Motor neuron (in vitro differentiated cells): ENCODE data around the gene SAT2. TPM values are rescaled to one million over a fixed set of nuclear protein-coding genes. Genes with fewer than 3 reads are reported as not detected.

Experiments
- total RNA-seq, 8 experiments: library from RNA; unstranded; fragments of 300-600 nt; gene quantifications; 2 replicates each; pipeline versions ENCODE4 v1.2.3 to v1.2.4, GENCODE V29; 2022

SAT2 gene
- total RNA-seq, 8 experiments from 2014 or later, result 66.9 to 115 (median 84.4) TPM

Other genes starting within 250 kb of the SAT2 start
- gene TNK1, start 246.7 kb downstream of the SAT2 start, total RNA-seq, result 1 to 10 TPM; 1.3 to 8.6 (median 2.4) TPM
- gene PLSCR3, start 233.3 kb downstream of the SAT2 start, total RNA-seq, result 10 to 100 TPM in 4 of 8 experiments, 1 to 10 TPM in 4; 3.8 to 24.8 (median 12.4) TPM
- gene TMEM256, start 223.7 kb downstream of the SAT2 start, total RNA-seq, result 100 to 1,000 TPM in 7 of 8 experiments, 10 to 100 TPM in 1; 50.7 to 141 (median 111) TPM
- 10 to 100 TPM in 7 of 8 experiments, 1 to 10 TPM in 1; 3.7 to 27.8 (median 18.1) TPM for gene NLGN2, start 220.0 kb downstream of the SAT2 start, total RNA-seq
- under 1 TPM in 1 of 8 experiments, not detected in 7; 1.00 TPM for gene SPEM1, start 207.5 kb downstream of the SAT2 start, total RNA-seq
- under 1 TPM in 3 of 8 experiments, not detected in 5; 0.24 to 0.43 (median 0.40) TPM for gene SPEM2, start 202.2 kb downstream of the SAT2 start, total RNA-seq
- 1 to 10 TPM in 1 of 8 experiments, under 1 TPM in 5, not detected in 2; 0.13 to 1.0 (median 0.32) TPM for gene SPEM3, start 199.0 kb downstream of the SAT2 start, total RNA-seq
- gene TMEM102, start 192.4 kb downstream of the SAT2 start, total RNA-seq, result 1 to 10 TPM in 6 of 8 experiments, under 1 TPM in 2; 0.33 to 5.4 (median 1.7) TPM
- gene FGF11, start 188.3 kb downstream of the SAT2 start, total RNA-seq, result 10 to 100 TPM in 4 of 8 experiments, 1 to 10 TPM in 2, under 1 TPM in 2; 0.61 to 17.4 (median 7.1) TPM
- gene CHRNB1, start 182.8 kb downstream of the SAT2 start, total RNA-seq, result 10 to 100 TPM in 1 of 8 experiments, 1 to 10 TPM in 7; 2.2 to 13.0 (median 8.0) TPM
- gene ZBTB4, start 148.2 kb downstream of the SAT2 start, total RNA-seq, result 10 to 100 TPM in 7 of 8 experiments, 1 to 10 TPM in 1; 9.8 to 36.2 (median 13.4) TPM
- 1 to 10 TPM in 4 of 8 experiments, under 1 TPM in 4; 0.49 to 1.9 (median 0.86) TPM for gene SLC35G6, start 146.4 kb downstream of the SAT2 start, total RNA-seq
- 100 to 1,000 TPM in 2 of 8 experiments, 10 to 100 TPM in 6; 26.0 to 137 (median 43.8) TPM for gene POLR2A, start 143.5 kb downstream of the SAT2 start, total RNA-seq
- gene TNFSF12, start 78.8 kb downstream of the SAT2 start, total RNA-seq, result 1 to 10 TPM in 3 of 8 experiments, under 1 TPM in 4, not detected in 1; 0.22 to 2.9 (median 0.93) TPM
- gene TNFSF13, start 69.1 kb downstream of the SAT2 start, total RNA-seq, result 1 to 10 TPM; 1.2 to 8.1 (median 2.0) TPM
- gene SENP3, start 65.9 kb downstream of the SAT2 start, total RNA-seq, result 10 to 100 TPM; 37.9 to 75.0 (median 50.2) TPM
- gene CD68, start 48.2 kb downstream of the SAT2 start, total RNA-seq, result 10 to 100 TPM in 1 of 8 experiments, 1 to 10 TPM in 4, under 1 TPM in 3; 0.58 to 15.7 (median 2.5) TPM
- 100 to 1,000 TPM in 1 of 8 experiments, 10 to 100 TPM in 7; 36.6 to 109 (median 71.4) TPM for gene MPDU1, start 44.0 kb downstream of the SAT2 start, total RNA-seq
- 1 to 10 TPM; 1.4 to 3.9 (median 2.2) TPM for gene SOX15, start 37.7 kb downstream of the SAT2 start, total RNA-seq
- 10 to 100 TPM; 33.0 to 53.4 (median 46.1) TPM for gene FXR2, start 12.9 kb downstream of the SAT2 start, total RNA-seq
- 10 to 100 TPM in 1 of 8 experiments, 1 to 10 TPM in 4, under 1 TPM in 2, not detected in 1; 0.54 to 26.2 (median 1.7) TPM for gene SHBG, start 2.3 kb upstream of the SAT2 start, total RNA-seq
- gene ATP1B2, start 23.1 kb upstream of the SAT2 start, total RNA-seq, result 10 to 100 TPM in 3 of 8 experiments, 1 to 10 TPM in 4, under 1 TPM in 1; 0.31 to 43.9 (median 8.4) TPM
- gene TP53, start 59.7 kb upstream of the SAT2 start, total RNA-seq, result 100 to 1,000 TPM in 2 of 8 experiments, 10 to 100 TPM in 6; 11.6 to 136 (median 25.7) TPM
- 10 to 100 TPM in 7 of 8 experiments, 1 to 10 TPM in 1; 6.9 to 20.1 (median 13.2) TPM for gene WRAP53, start 60.7 kb upstream of the SAT2 start, total RNA-seq
- 100 to 1,000 TPM in 1 of 8 experiments, 10 to 100 TPM in 4, 1 to 10 TPM in 3; 1.2 to 490 (median 20.6) TPM for gene EFNB3, start 77.4 kb upstream of the SAT2 start, total RNA-seq
- gene DNAH2, start 89.9 kb upstream of the SAT2 start, total RNA-seq, result 1 to 10 TPM in 2 of 8 experiments, under 1 TPM in 6; 0.25 to 4.4 (median 0.65) TPM
- 10 to 100 TPM in 5 of 8 experiments, 1 to 10 TPM in 3; 3.2 to 32.8 (median 12.5) TPM for gene KDM6B, start 206.4 kb upstream of the SAT2 start, total RNA-seq
- 10 to 100 TPM in 1 of 8 experiments, 1 to 10 TPM in 6, under 1 TPM in 1; 0.51 to 18.5 (median 4.1) TPM for gene TMEM88, start 227.2 kb upstream of the SAT2 start, total RNA-seq
- 100 to 1,000 TPM; 105 to 221 (median 145) TPM for gene NAA38, start 229.7 kb upstream of the SAT2 start, total RNA-seq
- 10 to 100 TPM; 12.2 to 28.0 (median 16.9) TPM for gene CYB5D1, start 230.2 kb upstream of the SAT2 start, total RNA-seq